ENCODE results near the gene TYK2.
"Not testable (repeated sequence)": the region's sequence is repeated elsewhere in the genome, so short reads cannot be mapped to it uniquely, and the experiment has no call there.

TYK2 gene

GRCh38 chr19:10407096-10407495 lies 26.7 kb upstream of the TYK2 start:
- no peak for DNase-seq

- DNase-seq: no peak
Measured at GRCh38 chr19:10406191-10406590, 25.8 kb upstream of the TYK2 start.

GRCh38 chr19:10404888-10405820 lies 24.8 kb upstream of the TYK2 start:
- DNase-seq: no peak

DNA sequence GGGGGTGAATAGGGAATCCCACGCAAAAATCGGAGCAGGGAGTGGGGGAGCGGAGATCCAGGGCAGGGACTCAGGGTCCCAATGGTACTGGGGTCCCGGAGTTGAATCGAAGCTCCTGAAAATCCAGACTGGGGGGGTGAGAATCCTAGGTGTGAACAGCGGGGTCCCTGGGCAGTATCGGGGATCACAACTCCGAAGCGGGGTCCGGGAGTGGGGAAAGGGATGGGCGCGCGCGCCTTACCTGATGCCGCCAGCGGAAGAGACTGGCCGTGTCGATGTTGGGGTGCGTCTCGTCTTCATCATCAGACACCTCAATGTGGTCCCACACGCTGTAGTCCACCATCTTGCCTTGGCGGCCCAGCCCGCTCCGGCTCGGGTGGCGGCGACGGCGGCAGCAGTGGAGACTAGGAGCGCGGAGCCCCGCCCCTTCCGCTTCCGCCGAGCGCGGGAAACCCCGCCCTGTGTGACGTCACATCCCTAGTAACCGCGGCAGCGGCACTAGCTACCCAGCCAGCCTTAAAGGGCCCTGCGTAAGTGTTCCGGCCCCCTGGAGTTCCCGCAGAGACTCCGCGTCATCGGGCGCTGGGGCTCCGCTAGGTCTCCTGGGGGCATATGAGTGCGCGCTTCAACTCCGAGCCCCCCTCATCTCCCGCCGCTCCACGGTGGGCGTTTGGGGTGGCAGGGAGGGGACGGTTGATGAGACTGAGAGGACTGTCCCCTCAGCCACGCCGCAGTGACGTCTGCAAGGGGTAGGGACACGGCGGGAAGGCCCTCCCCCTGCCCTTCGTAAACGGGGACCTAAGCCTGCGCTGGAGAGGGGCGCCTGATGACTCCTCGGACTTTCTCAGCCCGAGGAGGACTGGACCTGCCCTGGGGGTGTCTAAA lies 23.0 kb upstream of the TYK2 start, which contains the start of gene CDC37:
Gene CDC37, minus strand, starts transcription at position 406 of the 885 bp plus-strand sequence. Its CDS starts 63 bp downstream, at position 343.
- peak; percentile 100 for DNase-seq

- DNase-seq: no peak
Measured at GRCh38 chr19:10402441-10403038, 22.2 kb upstream of the TYK2 start.

- no peak for DNase-seq
Measured at GRCh38 chr19:10399878-10400277, 19.5 kb upstream of the TYK2 start.

GRCh38 chr19:10399340-10399739 lies 19.0 kb upstream of the TYK2 start:
- DNase-seq: not testable (repeated sequence)

- no peak for DNase-seq
Measured at GRCh38 chr19:10398819-10399218, 18.4 kb upstream of the TYK2 start.

- DNase-seq: no peak
Measured at GRCh38 chr19:10395917-10396316, 15.5 kb upstream of the TYK2 start.

DNA sequence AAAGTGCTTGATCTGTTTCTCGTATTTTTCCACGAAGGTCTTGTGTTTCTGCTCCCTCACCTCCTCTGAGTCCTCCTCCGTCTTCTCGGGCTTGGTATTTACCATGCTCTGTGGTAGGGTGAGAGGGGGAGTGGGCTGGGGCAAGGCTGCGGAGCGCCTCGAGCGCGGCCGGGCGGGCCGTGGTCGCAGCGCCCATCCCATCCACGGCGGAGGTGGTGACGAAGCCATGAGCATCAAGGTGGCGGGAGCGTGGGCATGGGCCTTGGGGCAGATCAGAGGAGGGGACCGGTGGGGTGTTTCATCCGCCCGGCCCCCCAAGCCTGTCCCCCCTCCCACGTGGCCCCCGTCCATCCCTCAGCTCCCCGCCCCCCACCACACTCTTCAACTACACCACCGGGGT lies 15.1 kb upstream of the TYK2 start:
- DNase-seq: no peak

GRCh38 chr19:10395003-10395402 lies 14.6 kb upstream of the TYK2 start:
- DNase-seq: no peak

GRCh38 chr19:10393137-10393536 lies 12.8 kb upstream of the TYK2 start:
- DNase-seq: no peak

- no peak for DNase-seq
Measured at GRCh38 chr19:10392120-10392519, 11.7 kb upstream of the TYK2 start.

GRCh38 chr19:10390652-10391286 lies 10.4 kb upstream of the TYK2 start:
- peak; percentile 69 for DNase-seq

- no peak for DNase-seq
Measured at GRCh38 chr19:10389863-10390262, 9.5 kb upstream of the TYK2 start.

DNA sequence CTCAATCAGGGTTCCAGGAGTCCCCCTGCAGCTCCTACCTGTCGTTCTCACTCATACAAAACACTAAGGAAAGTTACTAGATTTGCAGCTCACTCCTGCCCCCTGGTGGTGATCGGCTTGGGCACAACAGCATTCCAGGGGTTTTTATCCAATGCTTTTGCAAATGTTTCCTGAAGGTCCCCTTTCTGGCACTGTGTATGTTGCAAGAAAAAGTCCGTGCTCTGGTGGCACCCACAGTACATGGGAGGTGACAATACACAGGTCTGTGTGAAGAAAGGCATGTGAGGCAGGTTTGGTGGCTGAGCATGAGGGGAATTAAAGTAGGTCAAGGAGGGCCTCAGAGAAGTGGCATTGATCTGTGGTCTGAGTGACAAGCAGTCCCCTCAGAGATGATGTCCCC lies 8.6 kb upstream of the TYK2 start:
- DNase-seq: peak; percentile 87

GRCh38 chr19:10384580-10384979 lies 4.2 kb upstream of the TYK2 start:
- no peak for DNase-seq

DNA sequence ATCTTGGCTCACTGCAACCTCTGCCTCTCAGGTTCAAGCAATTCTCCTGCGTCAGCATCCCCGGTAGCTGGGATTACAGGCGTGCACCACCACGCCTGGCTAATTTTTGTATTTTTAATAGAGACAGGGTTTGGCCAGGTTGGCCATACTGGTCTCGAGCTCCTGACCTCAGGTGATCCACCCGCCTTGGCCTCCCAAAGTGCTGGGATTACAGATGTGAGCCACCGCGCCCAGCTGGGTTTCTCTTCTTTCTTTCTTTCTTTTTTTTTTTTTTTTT lies 2.8 kb upstream of the TYK2 start:
- DNase-seq: not testable (repeated sequence)

- no peak for DNase-seq
Measured at GRCh38 chr19:10379880-10380312, 476 bp downstream of the TYK2 start.

DNA sequence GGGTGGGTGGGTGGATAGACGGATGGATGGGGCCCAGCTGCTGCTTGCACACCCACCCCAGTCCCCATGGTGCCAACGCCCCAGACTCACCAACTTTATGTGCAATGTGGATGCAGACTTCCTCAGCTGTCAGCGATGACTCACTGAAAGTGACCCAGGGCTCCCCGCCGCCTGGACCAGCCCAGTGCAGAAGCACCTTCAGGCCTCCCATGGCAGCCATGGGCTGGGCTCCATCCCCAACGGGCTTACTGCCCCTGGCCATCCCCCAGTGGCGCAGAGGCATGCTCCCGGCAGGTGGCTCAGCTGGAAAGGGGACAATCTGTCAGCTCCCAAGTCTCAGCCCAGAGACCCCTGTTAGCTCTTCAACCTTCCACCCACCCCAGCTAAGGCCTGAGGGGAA lies 2.2 kb downstream of the TYK2 start:
- no peak for DNase-seq

GRCh38 chr19:10377140-10377640 lies 3.2 kb downstream of the TYK2 start:
- DNase-seq: not testable (repeated sequence)

DNA sequence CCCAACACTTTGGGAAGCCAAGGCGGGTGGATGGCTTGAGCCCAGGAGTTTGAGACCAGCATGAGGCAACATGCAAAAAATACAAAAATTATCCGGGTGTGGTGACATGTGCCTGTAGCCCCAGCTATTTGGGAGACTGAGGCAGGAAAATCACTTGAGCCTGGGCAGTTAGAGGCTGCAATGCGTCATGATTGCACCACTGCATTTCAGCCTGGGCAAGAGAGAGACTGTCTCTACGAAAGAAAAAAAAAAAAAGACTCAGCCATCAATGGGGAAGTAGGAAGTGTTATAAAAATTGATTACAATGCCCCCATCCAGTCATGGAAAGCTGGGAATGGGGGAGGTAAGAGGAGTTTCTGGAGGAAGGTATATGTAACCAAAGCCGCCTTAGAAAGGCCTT lies 5.4 kb downstream of the TYK2 start:
- DNase-seq: no peak

- no peak for DNase-seq
Measured at GRCh38 chr19:10372690-10373089, 7.7 kb downstream of the TYK2 start.
